SU-DHL-6 (cell line): ENCODE measurements around the gene IGSF21.

Source experiments
- H2AFZ ChIP-seq: fragments of 200-600 bp; sonication (generic); 2 replicates; pipeline ENCODE4 v1.6.1; 2014; ENCODE audit warnings: low read depth, mild to moderate bottlenecking, moderate library complexity, mixed read lengths, antibody characterized with exemption, low read length; ENCODE audit not compliant: severe bottlenecking
- H3F3A ChIP-seq: fragments of 200-600 bp; shearing (Covaris generic); 2 replicates; pipeline ENCODE4 v1.6.0; 2016; ENCODE audit warnings: antibody characterized with exemption, mild to moderate bottlenecking; ENCODE audit not compliant: insufficient read depth
- H3K27ac ChIP-seq: fragments of 200-600 bp; sonication (generic); 2 replicates; pipeline ENCODE4 v1.5.1; 2016; ENCODE audit warnings: low read depth, mild to moderate bottlenecking, low read length, moderate library complexity, mixed read lengths
- H3K27me3 ChIP-seq: fragments of 200-600 bp; sonication (generic), shearing (Covaris generic); 2 replicates; pipeline ENCODE4 v1.6.0; 2014; ENCODE audit warnings: mild to moderate bottlenecking, low read length
- H3K36me3 ChIP-seq: fragments of 200-600 bp; sonication (generic); 2 replicates; pipeline ENCODE4 v1.6.1; 2014; ENCODE audit warnings: mild to moderate bottlenecking, low read length, mixed read lengths
- H3K4me2 ChIP-seq: fragments of 300-600, 200-600 bp; shearing (Covaris generic), sonication (generic); 2 replicates; pipeline ENCODE4 v1.6.0; 2014; ENCODE audit warnings: low read length, low read depth, mild to moderate bottlenecking; ENCODE audit not compliant: poor library complexity, severe bottlenecking
- H3K4me3 ChIP-seq: fragments of 200-600 bp; sonication (generic); 2 replicates; pipeline ENCODE4 v1.5.1; 2014; ENCODE audit warnings: antibody characterized with exemption, low read length, mild to moderate bottlenecking, mixed read lengths; ENCODE audit not compliant: insufficient read depth, poor library complexity, severe bottlenecking
- H3K79me2 ChIP-seq: fragments of 200-600 bp; sonication (generic); 2 replicates; pipeline ENCODE4 v1.6.1; 2014; ENCODE audit warnings: mild to moderate bottlenecking, low read length, moderate library complexity; ENCODE audit not compliant: insufficient read depth
- H3K9ac ChIP-seq: fragments of 200-600 bp; sonication (generic); 2 replicates; pipeline ENCODE4 v1.7.0; 2014; ENCODE audit warnings: mild to moderate bottlenecking, low read length
- H3K9me2 ChIP-seq: fragments of 200-600 bp; sonication (generic); replicated peaks from 2 replicates; pipeline ENCODE4 v1.6.1; 2014; ENCODE audit warnings: low read length; ENCODE audit not compliant: insufficient read depth
- H3K9me3 ChIP-seq: fragments of 200-600 bp; sonication (generic); 2 replicates; pipeline ENCODE4 v1.6.1; 2014; ENCODE audit warnings: low read length, mixed read lengths; ENCODE audit not compliant: insufficient read depth
- H4K20me1 ChIP-seq: fragments of 200-600 bp; sonication (generic); 2 replicates; pipeline ENCODE4 v1.6.1; 2014; ENCODE audit warnings: low read depth, mild to moderate bottlenecking, antibody characterized with exemption, low read length, moderate library complexity, mixed read lengths
- EZH2phosphoT487 ChIP-seq: fragments of 200-600 bp; sonication (generic), shearing (Covaris generic); conservative IDR thresholded peaks from 2 replicates; pipeline ENCODE4 v1.6.1; 2018; ENCODE audit warnings: mild to moderate bottlenecking, antibody characterized with exemption, low read length, moderate library complexity, mixed read lengths
- TF ChIP-seq, protein P1 (sequence below): fragments of 200-600 bp; sonication (generic); IDR thresholded peaks from one replicate; pipeline ENCODE4 v1.5.1; 2017; ENCODE audit warnings: antibody characterized with exemption, mild to moderate bottlenecking, low read length, moderate library complexity; ENCODE audit not compliant: insufficient read depth, poor library complexity, severe bottlenecking

The IGSF21 gene

DNA sequence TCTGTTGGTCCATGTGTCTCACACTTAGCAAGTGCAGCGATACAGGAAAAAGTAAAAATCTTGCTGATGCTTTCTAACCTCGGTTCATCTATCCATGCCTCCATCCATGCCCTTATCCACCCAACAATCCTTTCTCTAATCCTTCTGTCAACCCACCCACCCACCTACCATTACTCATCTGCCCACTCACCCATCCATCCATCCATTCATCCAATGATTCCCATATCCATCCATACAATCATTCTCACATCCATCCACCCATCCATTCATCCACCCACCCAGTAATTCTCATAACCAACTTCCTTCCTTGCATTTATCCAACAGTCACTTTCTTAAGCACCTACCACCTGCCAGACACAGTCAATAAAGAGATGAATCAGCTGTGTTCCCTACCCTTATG is 6.1 kb upstream of the IGSF21 start:
- Histone ChIP-seq H4K20me1 (no peaks in the 10 kb centered on the region), H3K36me3 (no peaks in the 10 kb centered on the region), H3K9ac (no peak overlapping the region), H3K9me3 (no peaks in the 10 kb centered on the region), H3K4me2 (no peak overlapping the region), H3F3A (no peaks in the 10 kb centered on the region), H3K4me3 (no peak overlapping the region), H3K27me3 (no peaks in the 10 kb centered on the region), H3K9me2 (no peaks in the 10 kb centered on the region), H2AFZ (no peak overlapping the region), H3K27ac (no peak overlapping the region), H3K79me2 (no peaks in the 10 kb centered on the region)
- TF ChIP-seq EZH2phosphoT487: no peak
- TF ChIP-seq, protein P1, sequence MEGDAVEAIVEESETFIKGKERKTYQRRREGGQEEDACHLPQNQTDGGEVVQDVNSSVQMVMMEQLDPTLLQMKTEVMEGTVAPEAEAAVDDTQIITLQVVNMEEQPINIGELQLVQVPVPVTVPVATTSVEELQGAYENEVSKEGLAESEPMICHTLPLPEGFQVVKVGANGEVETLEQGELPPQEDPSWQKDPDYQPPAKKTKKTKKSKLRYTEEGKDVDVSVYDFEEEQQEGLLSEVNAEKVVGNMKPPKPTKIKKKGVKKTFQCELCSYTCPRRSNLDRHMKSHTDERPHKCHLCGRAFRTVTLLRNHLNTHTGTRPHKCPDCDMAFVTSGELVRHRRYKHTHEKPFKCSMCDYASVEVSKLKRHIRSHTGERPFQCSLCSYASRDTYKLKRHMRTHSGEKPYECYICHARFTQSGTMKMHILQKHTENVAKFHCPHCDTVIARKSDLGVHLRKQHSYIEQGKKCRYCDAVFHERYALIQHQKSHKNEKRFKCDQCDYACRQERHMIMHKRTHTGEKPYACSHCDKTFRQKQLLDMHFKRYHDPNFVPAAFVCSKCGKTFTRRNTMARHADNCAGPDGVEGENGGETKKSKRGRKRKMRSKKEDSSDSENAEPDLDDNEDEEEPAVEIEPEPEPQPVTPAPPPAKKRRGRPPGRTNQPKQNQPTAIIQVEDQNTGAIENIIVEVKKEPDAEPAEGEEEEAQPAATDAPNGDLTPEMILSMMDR: no peak

DNA sequence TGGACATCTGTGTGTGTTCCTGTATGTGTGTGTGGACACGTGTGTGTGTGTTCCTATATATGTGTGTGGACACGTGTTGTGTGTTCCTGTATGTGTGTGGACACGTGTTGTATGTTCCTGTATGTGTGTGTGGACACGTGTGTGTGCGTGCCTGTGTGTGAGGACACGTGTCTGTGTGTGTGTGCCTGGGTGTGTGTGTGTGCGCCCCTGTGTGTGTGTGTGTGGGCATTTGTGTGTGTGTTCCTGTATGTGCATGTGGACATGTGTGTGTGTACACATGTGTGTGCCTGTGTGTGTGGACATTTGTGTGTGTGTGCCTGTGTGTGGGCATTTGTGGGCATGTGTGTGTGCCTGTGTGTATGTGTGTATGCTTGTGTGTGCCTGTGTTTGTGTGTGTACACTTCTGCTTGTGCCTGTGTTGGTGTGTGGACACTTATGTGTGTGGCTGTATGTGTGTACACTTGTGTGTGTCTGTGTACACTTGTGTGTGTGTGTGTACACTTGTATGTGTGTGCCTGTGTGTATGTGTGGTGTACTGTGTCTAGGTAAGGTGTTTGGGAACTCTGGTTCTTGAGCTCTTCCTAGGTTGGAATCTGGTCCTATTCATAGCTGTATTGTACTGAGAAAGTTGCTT is 3.7 kb upstream of the IGSF21 start:
- Histone ChIP-seq H3K9ac (no peak overlapping the region), H3K27ac (no peak overlapping the region), H3K79me2 (no peaks in the 10 kb centered on the region), H3K4me2 (no peak overlapping the region), H3K4me3 (no peak overlapping the region), H3K36me3 (no peaks in the 10 kb centered on the region), H3K27me3 (no peaks in the 10 kb centered on the region), H3F3A (no peaks in the 10 kb centered on the region), H2AFZ (no peak overlapping the region), H4K20me1 (no peaks in the 10 kb centered on the region), H3K9me2 (no peaks in the 10 kb centered on the region), H3K9me3 (no peaks in the 10 kb centered on the region)
- no peak for TF ChIP-seq EZH2phosphoT487
- TF ChIP-seq, protein P1: no peak

DNA sequence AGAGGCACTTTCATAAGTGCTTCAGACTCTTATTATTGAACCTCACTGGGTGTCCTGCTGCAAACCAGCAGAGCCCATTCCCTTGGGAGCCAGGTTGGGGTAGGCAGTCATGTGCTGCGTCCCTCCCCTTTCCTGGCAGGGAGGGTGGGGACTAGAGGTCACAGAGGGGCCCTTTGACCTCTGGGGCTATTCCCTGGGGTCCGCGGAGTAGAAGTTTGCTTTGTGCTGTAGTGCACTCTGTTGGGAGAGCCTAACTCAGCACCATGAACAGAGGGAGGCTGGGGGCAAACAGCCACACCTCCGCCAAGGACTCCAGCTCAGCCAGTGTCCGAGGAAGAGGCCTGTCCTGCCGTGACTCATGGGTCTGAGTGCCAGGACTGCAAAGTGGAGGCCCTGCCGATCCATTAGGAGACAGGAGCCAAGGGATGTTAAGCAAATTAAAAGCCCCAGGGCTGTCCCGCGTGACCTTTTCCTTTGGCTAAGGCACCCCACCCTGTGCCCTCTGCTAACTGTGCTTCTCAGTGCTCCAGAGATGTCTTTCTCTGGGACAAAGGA is 3.0 kb upstream of the IGSF21 start:
- no peak overlapping the region for H3K9ac ChIP-seq
- no peak for TF ChIP-seq EZH2phosphoT487
- TF ChIP-seq, protein P1: no peak
- no peaks in the 10 kb centered on the region for H3K27me3 ChIP-seq
- no peaks in the 10 kb centered on the region for H3K9me3 ChIP-seq
- H3K4me3 ChIP-seq: no peak overlapping the region
- H2AFZ ChIP-seq: no peak overlapping the region
- no peaks in the 10 kb centered on the region for H3K36me3 ChIP-seq
- H3K79me2 ChIP-seq: no peaks in the 10 kb centered on the region
- no peak overlapping the region for H3K4me2 ChIP-seq
- H3K9me2 ChIP-seq: no peaks in the 10 kb centered on the region
- no peaks in the 10 kb centered on the region for H3F3A ChIP-seq
- H4K20me1 ChIP-seq: no peaks in the 10 kb centered on the region
- H3K27ac ChIP-seq: no peak overlapping the region
